Measurements from ENCODE around the gene PROX2. TPM values are rescaled to one million over a fixed set of nuclear protein-coding genes. Genes with fewer than 3 reads are reported as not detected.

Gene PROX2
- total and polyA plus RNA-seq, 2 donors (not counting 1 experiment from before 2014, with no cell fraction given): 0.03 to 0.07 TPM

DNA sequence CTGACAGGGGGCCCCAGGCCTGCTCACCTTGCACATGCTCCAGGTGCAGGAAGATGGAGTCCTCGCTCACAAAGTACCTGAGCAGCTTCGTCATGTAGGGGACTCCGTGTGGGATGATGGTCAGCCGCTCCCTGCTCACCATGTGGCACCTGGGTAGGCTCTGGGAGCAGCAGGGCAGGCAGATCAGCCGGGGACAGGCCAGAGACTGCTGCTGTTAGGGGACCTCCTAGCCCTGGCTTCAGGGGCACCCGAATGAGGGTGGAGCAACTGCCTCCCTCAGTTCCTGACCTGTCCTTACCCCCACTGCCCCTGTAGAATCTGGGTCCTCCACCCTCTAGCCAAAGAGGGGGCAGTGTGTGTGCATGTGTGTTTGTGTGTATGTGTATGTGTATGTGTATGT lies 35.3 kb upstream of the PROX2 start:
- Histone ChIP-seq H4K20me1 (ENCODE audit: control insufficient read depth, insufficient read depth, low read length, poor library complexity, severe bottlenecking) (no peaks in the 10 kb centered on the region), H3K9ac (ENCODE audit: low read length) (no peak overlapping the region), H2AFZ (ENCODE audit: insufficient read depth, low read depth, low read length, poor library complexity, severe bottlenecking) (no peak overlapping the region), H3K4me3 (ENCODE audit: control extremely low read depth in 1 of 5, extremely low read depth in 1 of 5, insufficient read depth in 1 of 5, low read depth in 2 of 5, low read length in 4 of 5) (no peak overlapping the region), H3K9me3 (ENCODE audit: control extremely low read depth in 1 of 3, control insufficient read depth in 2 of 3, insufficient read depth in 1 of 3, low read length in 2 of 3) (no peaks in the 10 kb centered on the region), H3K27ac (ENCODE audit: low read length in 2 of 2) (no peak overlapping the region), H3K4me1 (ENCODE audit: control insufficient read depth in 2 of 2, insufficient read depth in 2 of 2, low read length in 2 of 2) (peaks cover 5 to 13% of the 10 kb centered on the region in 2 donors), H3K27me3 (replicated peaks in 1 of 4; ENCODE audit: control extremely low read depth in 1 of 4, control insufficient read depth in 3 of 4, insufficient read depth in 4 of 4, low read length in 3 of 4) (no peaks in the 10 kb centered on the region), H3K79me2 (ENCODE audit: control insufficient read depth, insufficient read depth, low read length) (no peaks in the 10 kb centered on the region), H3K36me3 (replicated peaks in 1 of 2; ENCODE audit: control extremely low read depth in 1 of 2, control insufficient read depth in 1 of 2, extremely low read depth in 1 of 2, insufficient read depth in 2 of 2, low read length in 1 of 2) (no peaks in the 10 kb centered on the region), H3K4me2 (replicated peaks; ENCODE audit: low read depth, low read length, poor library complexity, severe bottlenecking) (no peak overlapping the region)
- POLR2A ChIA-PET: no interaction called here
- H3K4me1 Mint-ChIP-seq: peaks cover 9% of the 10 kb centered on the region
- H3K27me3 Mint-ChIP-seq: no peaks in the 10 kb centered on the region
- CTCF ChIA-PET: interaction anchor here (1.7 to 25.3 kb wide), 2 partner anchors 45 to 177 kb away, joined by 8 to 926 read pairs; partner anchors contain the start of genes DLST and PROX2
- H3K9me3 Mint-ChIP-seq (ENCODE audit: insufficient read depth): no peaks in the 10 kb centered on the region
- H3K27ac Mint-ChIP-seq: no peak overlapping the region
- WGBS (ENCODE audit: insufficient coverage): 96% methylated on average over 5 of the region's 6 CpGs
- intact Hi-C loops (cut with micrococcal nuclease): no loop called here
- TF ChIP-seq CTCF (IDR thresholded peaks at IDR 0.05): no peak
- no peak for TF ChIP-seq EZH2 (IDR thresholded peaks at IDR 0.05; ENCODE audit: borderline replicate concordance, insufficient read depth, low read depth, low read length, poor library complexity, severe bottlenecking)
- ATAC-seq (ENCODE audit: low read depth) (no peak), DNase-seq (no peak)
- H3K4me3 Mint-ChIP-seq: no peak overlapping the region

DNA sequence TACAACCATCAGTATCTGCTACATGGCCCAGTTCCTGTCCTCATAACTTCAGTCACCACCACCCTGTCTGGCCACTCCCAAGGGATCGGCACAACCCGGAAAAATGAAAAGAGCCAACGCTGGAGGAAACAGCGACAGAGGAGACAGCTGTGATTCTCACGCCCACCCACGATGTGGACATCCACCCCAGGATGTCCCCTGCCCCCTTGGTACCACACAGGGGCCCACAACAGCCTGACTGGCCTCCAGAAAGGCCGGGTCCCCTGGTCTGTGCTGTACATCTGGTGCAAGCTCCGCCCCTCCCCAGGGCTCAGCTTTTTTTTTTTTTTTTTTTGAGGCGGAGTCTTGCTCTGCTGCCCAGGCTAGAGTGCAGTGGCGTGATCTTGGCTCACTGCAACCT lies 34.6 kb upstream of the PROX2 start:
- no peaks in the 10 kb centered on the region for H3K36me3 ChIP-seq (replicated peaks in 1 of 2; ENCODE audit: control extremely low read depth in 1 of 2, control insufficient read depth in 1 of 2, extremely low read depth in 1 of 2, insufficient read depth in 2 of 2, low read length in 1 of 2)
- ATAC-seq (ENCODE audit: low read depth) (no peak), DNase-seq (no peak)
- intact Hi-C loops (cut with micrococcal nuclease): no loop called here
- H2AFZ ChIP-seq (ENCODE audit: insufficient read depth, low read depth, low read length, poor library complexity, severe bottlenecking): no peak overlapping the region
- Mint-ChIP-seq H3K27ac (no peak overlapping the region), H3K9me3 (ENCODE audit: insufficient read depth) (no peaks in the 10 kb centered on the region), H3K4me3 (no peak overlapping the region), H3K27me3 (no peaks in the 10 kb centered on the region), H3K4me1 (peaks cover 11% of the 10 kb centered on the region)
- no peaks in the 10 kb centered on the region for H3K27me3 ChIP-seq (replicated peaks in 1 of 4; ENCODE audit: control extremely low read depth in 1 of 4, control insufficient read depth in 3 of 4, insufficient read depth in 4 of 4, low read length in 3 of 4)
- H3K4me2 ChIP-seq (replicated peaks; ENCODE audit: low read depth, low read length, poor library complexity, severe bottlenecking): no peak overlapping the region
- H3K27ac ChIP-seq (ENCODE audit: low read length in 2 of 2): no peak overlapping the region
- no peaks in the 10 kb centered on the region for H3K79me2 ChIP-seq (ENCODE audit: control insufficient read depth, insufficient read depth, low read length)
- H3K4me3 ChIP-seq (ENCODE audit: control extremely low read depth in 1 of 5, extremely low read depth in 1 of 5, insufficient read depth in 1 of 5, low read depth in 2 of 5, low read length in 4 of 5): no peak overlapping the region
- WGBS (ENCODE audit: insufficient coverage): 88% methylated on average over 7 of the region's 10 CpGs
- ChIA-PET POLR2A (interaction anchor here (0.6 kb wide), 1 partner anchor 153 kb away, joined by 3 read pairs; the partner anchor contains the start of gene ACYP1), CTCF (interaction anchor here (1.7 to 25.3 kb wide), 2 partner anchors 45 to 177 kb away, joined by 8 to 926 read pairs; partner anchors contain the start of genes DLST and PROX2)
- no peak for TF ChIP-seq EZH2 (IDR thresholded peaks at IDR 0.05; ENCODE audit: borderline replicate concordance, insufficient read depth, low read depth, low read length, poor library complexity, severe bottlenecking)
- no peak for TF ChIP-seq CTCF (IDR thresholded peaks at IDR 0.05)
- no peaks in the 10 kb centered on the region for H3K9me3 ChIP-seq (ENCODE audit: control extremely low read depth in 1 of 3, control insufficient read depth in 2 of 3, insufficient read depth in 1 of 3, low read length in 2 of 3)
- H3K9ac ChIP-seq (ENCODE audit: low read length): no peak overlapping the region
- peaks cover 5% of the 10 kb centered on the region for H4K20me1 ChIP-seq (ENCODE audit: control insufficient read depth, insufficient read depth, low read length, poor library complexity, severe bottlenecking)
- peaks cover 10 to 19% of the 10 kb centered on the region in 2 donors for H3K4me1 ChIP-seq (ENCODE audit: control insufficient read depth in 2 of 2, insufficient read depth in 2 of 2, low read length in 2 of 2)

Measured in B cell (primary cell).